GM12878 (cell line): ENCODE data around the gene FNDC3A. TPM values are rescaled to one million over a fixed set of nuclear protein-coding genes. Genes with fewer than 3 reads are reported as not detected.

Source experiments
- ATAC-seq: fragments of 200-7000 bp; cut with Tn5 transposase; 3 replicates; pipeline ENCODE4 v1.9.1; 2020; ENCODE audit warnings: mild to moderate bottlenecking, moderate library complexity
- BruUV-seq: library from RNA; stranded (reverse); fragments of 400-500 nt; replicated peaks from 2 replicates; lab custom pipeline; 2021; lab: Mats Ljungman, UMichigan
- CTCF ChIA-PET: fragments of 300-600 bp; sonication (Branson Sonifier 250); formaldehyde crosslinking; extraction: SDS; loops from one replicate; lab custom pipeline; 2021; ENCODE audit warnings: inconsistent platforms; lab: Yijun Ruan, JAX
- POLR2A ChIA-PET: fragments of 350-600 bp; formaldehyde crosslinking; extraction: SDS; loops from one replicate; lab custom pipeline; 2021; ENCODE audit warnings: inconsistent platforms; lab: Charles Lee
- RAD21 ChIA-PET: fragments of 300-600 bp; sonication (Branson Sonifier 250); formaldehyde crosslinking; loops from one replicate; lab custom pipeline; 2023; ENCODE audit warnings: antibody characterized with exemption; ENCODE audit not compliant: unreplicated experiment; lab: Charles Lee
- SMC1A ChIA-PET: fragments of 300-600 bp; sonication (Branson Sonifier 250); formaldehyde crosslinking; loops from one replicate; lab custom pipeline; 2023; ENCODE audit not compliant: unreplicated experiment, uncharacterized antibody; lab: Charles Lee
- DNase-seq: peaks from one replicate; pipeline ENCODE4 v3.0.0-alpha.2; 2011; ENCODE audit warnings: low read depth, low spot score
- FAIRE-seq: peaks from 3 replicates; lab custom pipeline; 2011; peaks lifted over from hg19 to GRCh38; lab: Jason Lieb, UNC
- H2AFZ ChIP-seq: 2 replicates; pipeline ENCODE4 v1.6.0; 2011; ENCODE audit warnings: low read depth, low read length, control low read depth; ENCODE audit not compliant: control insufficient read depth
- H3K27ac ChIP-seq: 2 replicates; pipeline ENCODE4 v1.5.1; 2011; ENCODE audit warnings: control low read depth; ENCODE audit not compliant: control insufficient read depth, insufficient read depth
- H3K27me3 ChIP-seq, 2 experiments: replicated peaks in 1 of 2; 2 replicates each; pipeline versions ENCODE4 v1.6.0 to v1.6.1; 2011; ENCODE audit warnings: low read length in 1 of 2; ENCODE audit not compliant: control insufficient read depth in 2 of 2, insufficient read depth in 2 of 2
- H3K36me3 ChIP-seq, 2 experiments: 2 replicates each; pipeline ENCODE4 v1.5.1; 2011; ENCODE audit warnings: low read length in 1 of 2; ENCODE audit not compliant: control insufficient read depth in 2 of 2, insufficient read depth in 2 of 2
- H3K4me1 ChIP-seq: 2 replicates; pipeline ENCODE4 v1.6.1; 2011; ENCODE audit warnings: mild to moderate bottlenecking, low read length, moderate library complexity, mixed read lengths; ENCODE audit not compliant: control insufficient read depth, insufficient read depth
- H3K4me2 ChIP-seq: 2 replicates; pipeline ENCODE4 v1.6.0; 2011; ENCODE audit warnings: control low read depth; ENCODE audit not compliant: control insufficient read depth, insufficient read depth
- H3K4me3 ChIP-seq: fragments of 200-600 bp; sonication (generic); 2 replicates; pipeline ENCODE4 v1.5.1; 2016
- H3K79me2 ChIP-seq: 2 replicates; pipeline ENCODE4 v1.6.0; 2011; ENCODE audit warnings: low read length; ENCODE audit not compliant: control insufficient read depth, insufficient read depth
- H3K9ac ChIP-seq: 2 replicates; pipeline ENCODE4 v1.8.0; 2011; ENCODE audit warnings: low read length, control low read depth, mixed read lengths; ENCODE audit not compliant: control insufficient read depth, insufficient read depth
- H3K9me3 ChIP-seq: replicated peaks from 3 replicates; pipeline ENCODE4 v1.5.1; 2011; ENCODE audit warnings: mild to moderate bottlenecking, low read length; ENCODE audit not compliant: control insufficient read depth, insufficient read depth
- H4K20me1 ChIP-seq: 2 replicates; pipeline ENCODE4 v1.6.0; 2011; ENCODE audit not compliant: control insufficient read depth, insufficient read depth
- CBX5 ChIP-seq: sonication (generic); IDR thresholded peaks from 2 replicates; pipeline ENCODE4 v1.6.1; 2016; ENCODE audit warnings: low read depth, moderate library complexity, mild to moderate bottlenecking, inconsistent platforms
- CHD2 ChIP-seq: IDR thresholded peaks from 2 replicates; pipeline ENCODE4 v1.6.1; 2011; ENCODE audit warnings: low read depth, low read length, improper control_type of control experiment, borderline replicate concordance
- CUX1 ChIP-seq: IDR thresholded peaks from 2 replicates; pipeline ENCODE4 v1.6.1; 2012; ENCODE audit warnings: improper control_type of control experiment, low read depth, low read length; ENCODE audit not compliant: insufficient replicate concordance
- E2F8 ChIP-seq: fragments of 450-650 bp; IDR thresholded peaks from 2 replicates; pipeline ENCODE4 v1.6.1; 2018; ENCODE audit warnings: mild to moderate bottlenecking, low read depth, moderate library complexity; ENCODE audit not compliant: partially characterized antibody
- FOS ChIP-seq: IDR thresholded peaks from 3 replicates; pipeline ENCODE4 v1.6.1; 2011; ENCODE audit warnings: borderline replicate concordance; ENCODE audit not compliant: insufficient read length; ENCODE audit errors: extremely low read depth
- FOXK2 ChIP-seq: fragments of 450-650 bp; IDR thresholded peaks from 2 replicates; pipeline ENCODE4 v1.6.1; 2017; ENCODE audit warnings: mild to moderate bottlenecking, moderate library complexity
- HDAC6 ChIP-seq: fragments of 200-600 bp; sonication (generic); IDR thresholded peaks from one replicate; pipeline ENCODE4 v1.8.0; 2017; ENCODE audit warnings: antibody characterized with exemption; ENCODE audit not compliant: unreplicated experiment
- IKZF2 ChIP-seq, 2 experiments: fragments of 450-650 bp; IDR thresholded peaks; 2 replicates each; pipeline ENCODE4 v1.6.1; 2017; ENCODE audit warnings: mild to moderate bottlenecking in 2 of 2, moderate library complexity in 2 of 2
- RUNX3 ChIP-seq: IDR thresholded peaks from 2 replicates; pipeline ENCODE4 v1.6.1; 2012; ENCODE audit warnings: low read length, inconsistent platforms
- STAT1 ChIP-seq: fragments of 450-650 bp; conservative IDR thresholded peaks from 2 replicates; pipeline ENCODE4 v1.6.1; 2014; ENCODE audit warnings: antibody characterized with exemption, mild to moderate bottlenecking
- USF2 ChIP-seq: IDR thresholded peaks from 2 replicates; pipeline ENCODE4 v1.6.1; 2011; ENCODE audit warnings: low read depth, low read length, improper control_type of control experiment, borderline replicate concordance
- YY1 ChIP-seq: IDR thresholded peaks from 2 replicates; pipeline ENCODE4 v1.6.1; 2011; ENCODE audit warnings: low read depth, mild to moderate bottlenecking, low read length
- ZNF622 ChIP-seq: fragments of 450-650 bp; IDR thresholded peaks from 2 replicates; pipeline ENCODE4 v1.6.1; 2017; ENCODE audit warnings: mild to moderate bottlenecking, inconsistent platforms
- WGBS: methylation state at CpG from one replicate; pipeline ENCODE4 v1.1.6; 2016; ENCODE audit warnings: low lambda C conversion rate; ENCODE audit not compliant: insufficient replicate concordance, insufficient coverage; ENCODE audit errors: missing lambda C conversion rate; 5-methylcytosine and 5-hydroxymethylcytosine counted together
- in situ Hi-C: fragments of 300-500 bp; cut with MboI; formaldehyde crosslinking; loops from 9 replicates; pipeline ENCODE4 v1.14.3; 2018; ENCODE audit warnings: mixed read lengths
- intact Hi-C: fragments of 100-400 bp; cut with micrococcal nuclease; formaldehyde crosslinking; loops from one replicate; pipeline ENCODE4 v1.14.2; 2022; ENCODE audit not compliant: unreplicated experiment
- polyA plus RNA-seq, 11 experiments: library from polyadenylated mRNA; depleted of rRNA in 4 of 11; unstranded in 6 of 11; stranded (reverse) in 5 of 11; fragments of >200 nt; fragmentation: Nextera tagmentation in 4 of 11; fragmentation: Illumina TruSeq in 1 of 11; extraction: Ambion mirVana in 4 of 11; extraction: Trizol in 1 of 11; gene quantifications; 1 replicate in 1 of 11; 2 replicates in 10 of 11; pipeline versions ENCODE4 v1.2.1 to v1.2.3, GENCODE V29; 2011 to 2016; ENCODE audit warnings: inconsistent platforms in 2 of 11, missing spikeins in 2 of 11, low read depth in 1 of 11
- total RNA-seq, 4 experiments: library from RNA; depleted of rRNA in 3 of 4; stranded (reverse); fragments of >200 nt in 3 of 4; fragmentation: Illumina TruSeq in 1 of 4; extraction: Trizol in 1 of 4; gene quantifications; 2 replicates each; pipeline versions ENCODE4 v1.2.1 to v1.2.3, GENCODE V29; 2013 to 2021

The FNDC3A gene
- total and polyA plus RNA-seq, 10 of the 15 experiments (the other 5 are each of a cell fraction or from before 2014, with no cell fraction given): 6.3 to 46.4 (median 22.8) TPM

- TF ChIP-seq IKZF2 (IDR thresholded peaks at IDR 0.05) (peak; percentile 51 to 65; a peak in 3 of 4 replicates), YY1 (no peak), CBX5 (no peak), CUX1 (no peak)
These were observed 2.3 kb downstream of the FNDC3A start (continued) for GRCh38 chr13:48977973-48978372.

GRCh38 chr13:48978942-48979601, 3.4 kb downstream of the FNDC3A start:
- WGBS: 43% methylated on average over 2 of the region's 2 CpGs
- DNase-seq (no peak), ATAC-seq (no peak), FAIRE-seq (no peak)
- peaks cover 7% of the 10 kb centered on the region; the same call in 1 of the 2 replicates for H3K4me1 ChIP-seq
- H3K36me3 ChIP-seq: 0 out of 4 replicates have a peak, but pooled peaks cover 0 to 2% of the 10 kb centered on the region in 2 experiments
- in situ Hi-C loops: no loop called here
- H3K27ac ChIP-seq: peak overlapping the region; percentile 83
- ChIA-PET POLR2A (interaction anchor here (0.9 to 1.3 kb wide), 3 partner anchors 9 to 132 kb away, joined by 3 to 5 read pairs (median 4); no protein-coding TSS in a partner anchor), CTCF (interaction anchor here (1.6 kb wide), 1 partner anchor 9 kb away, joined by 4 read pairs; no protein-coding TSS in a partner anchor), RAD21 (interaction anchor here (1.0 to 2.1 kb wide), 4 partner anchors 15 to 161 kb away, joined by 4 to 7 read pairs (median 5); no protein-coding TSS in a partner anchor), SMC1A (interaction anchor here (0.6 to 3.8 kb wide), 8 partner anchors 10 to 1934 kb away, joined by 3 to 30 read pairs (median 3); no protein-coding TSS in a partner anchor)
- H3K79me2 ChIP-seq: peaks cover 79% of the 10 kb centered on the region
- no peaks in the 10 kb centered on the region for H3K27me3 ChIP-seq
- H2AFZ ChIP-seq: no peak overlapping the region
- intact Hi-C loops: loop anchor here (5.0 kb wide), 2 partner anchors 103 to 133 kb away; no protein-coding TSS in a partner anchor
- BruUV-seq: no TSS peak
- peak overlapping the region; percentile 85 for H3K4me2 ChIP-seq
- peaks cover 9% of the 10 kb centered on the region for H3K9me3 ChIP-seq
- peak overlapping the region; percentile 45 for H3K9ac ChIP-seq
- peak overlapping the region; percentile 80 for H3K4me3 ChIP-seq
- H4K20me1 ChIP-seq: no peaks in the 10 kb centered on the region
- no peak for TF ChIP-seq ZNF622
- no peak for TF ChIP-seq E2F8
- TF ChIP-seq CHD2: no peak
- no peak for TF ChIP-seq STAT1
- no peak for TF ChIP-seq USF2
- peak; percentile 65 for TF ChIP-seq RUNX3
- no peak for TF ChIP-seq FOS
- no peak for TF ChIP-seq FOXK2
- no peak for TF ChIP-seq HDAC6
